Stomach (tissue), 9 donors: Measurements from ENCODE around the gene MPI. TPM values are rescaled to one million over a fixed set of nuclear protein-coding genes. Genes with fewer than 3 reads are reported as not detected.

Experiments
- DNase-seq, 2 donors: peaks; one replicate each; pipeline versions ENCODE4 v3.0.0 to v3.0.0-alpha.2; 2013 to 2019
- H3K27ac ChIP-seq, 5 donors: fragments of 200-600 bp in 4 of 5; sonication (generic) in 4 of 5; one replicate each; pipeline ENCODE4 v1.5.1; 2013 to 2019; ENCODE audit warnings: mild to moderate bottlenecking in 1 of 5, moderate library complexity in 1 of 5
- H3K27me3 ChIP-seq, 3 donors: fragments of 200-600 bp; sonication (generic); one replicate each; pipeline ENCODE4 v1.5.1; 2017 to 2019; ENCODE audit warnings: mixed run types in 1 of 3
- H3K36me3 ChIP-seq, 4 donors: fragments of 200-600 bp; sonication (generic); 1 replicate in 3 of 4; 2 replicates in 1 of 4; pipeline ENCODE4 v1.5.1; 2016 to 2019
- H3K4me1 ChIP-seq, 4 donors: fragments of 200-600 bp; sonication (generic); one replicate each; pipeline ENCODE4 v1.5.1; 2016 to 2019
- H3K4me3 ChIP-seq, 4 donors: fragments of 200-600 bp; sonication (generic) in 3 of 4; one replicate each; pipeline ENCODE4 v1.5.1; 2016 to 2019; ENCODE audit warnings: mild to moderate bottlenecking in 1 of 4
- H3K9me3 ChIP-seq, 4 donors: fragments of 200-600 bp; sonication (generic); one replicate each; pipeline ENCODE4 v1.5.1; 2016 to 2019
- EP300 ChIP-seq: sonication (generic); formaldehyde crosslinking; IDR thresholded peaks from one replicate; pipeline ENCODE4 v1.6.1; 2017; ENCODE audit warnings: antibody characterized with exemption
- POLR2A ChIP-seq, 4 donors: fragments of 450-650 bp; IDR thresholded peaks; one replicate each; pipeline ENCODE4 v1.6.1; 2016; ENCODE audit warnings: antibody characterized with exemption in 4 of 4, control low read depth in 2 of 4, mild to moderate bottlenecking in 1 of 4, moderate library complexity in 1 of 4
- POLR2AphosphoS5 ChIP-seq, 3 donors: sonication (generic); formaldehyde crosslinking; IDR thresholded peaks; one replicate each; pipeline ENCODE4 v1.6.1; 2016; ENCODE audit warnings: antibody characterized with exemption in 3 of 3
- WGBS, 5 donors: extraction: QIAGEN DNeasy Blood & Tissue Kit in 3 of 5; methylation state at CpG; one replicate each; pipeline versions ENCODE4 v1.1.5 to v1.1.7; 2013 to 2018; 5-methylcytosine and 5-hydroxymethylcytosine counted together
- intact Hi-C: fragments of 100-400 bp; cut with DNase I; formaldehyde crosslinking; loops from one replicate; pipeline ENCODE4 v1.15.1; 2023; ENCODE audit warnings: low total_unique reads
- polyA plus RNA-seq, 3 donors: library from polyadenylated mRNA; stranded (reverse); fragments of 200-250 nt; gene quantifications; one replicate each; pipeline ENCODE4 v1.2.3, GENCODE V29; 2013
- total RNA-seq, 5 donors: library from RNA; depleted of rRNA; stranded (reverse); fragments of >200 nt; gene quantifications; one replicate each; pipeline versions ENCODE4 v1.1.0 to v1.2.3, GENCODE V29; 2014 to 2016
- TF ChIP-seq, protein P1 (sequence below), 7 experiments: fragments of 450-650 bp in 4 of 7; fragments of 200-600 bp in 3 of 7; sonication (generic) in 3 of 7; IDR thresholded peaks; one replicate each; pipeline ENCODE4 v1.5.1; 2016 to 2019; ENCODE audit warnings: antibody characterized with exemption in 7 of 7, control low read depth in 2 of 7, mild to moderate bottlenecking in 1 of 7
- donor health status: healthy with polysubstance abuse.
- donor health status: Bipolar disorder and iron deficiency.
- donor health status: healthy.

MPI gene
- total and polyA plus RNA-seq, 8 donors: 17.0 to 35.7 (median 20.4) TPM

GRCh38 chr15:74856537-74856936, 33.3 kb upstream of the MPI start:
- Histone ChIP-seq H3K9me3 (no peaks in the 10 kb centered on the region), H3K27ac (peak overlapping the region in 1 of 5 donors; percentile 34), H3K4me1 (peaks cover 35 to 43% (median 38%) of the 10 kb centered on the region in 4 donors), H3K36me3 (peaks cover 27 to 43% (median 33%) of the 10 kb centered on the region in 4 donors), H3K4me3 (no peak overlapping the region), H3K27me3 (no peaks in the 10 kb centered on the region)
- WGBS, 5 donors: 98 to 100% (median 100%) methylated on average over 1 of the region's 1 CpG
- TF ChIP-seq POLR2AphosphoS5 (IDR thresholded peaks at IDR 0.05) (no peak), POLR2A (IDR thresholded peaks at IDR 0.05) (no peak), EP300 (no peak)
- TF ChIP-seq, protein P1, sequence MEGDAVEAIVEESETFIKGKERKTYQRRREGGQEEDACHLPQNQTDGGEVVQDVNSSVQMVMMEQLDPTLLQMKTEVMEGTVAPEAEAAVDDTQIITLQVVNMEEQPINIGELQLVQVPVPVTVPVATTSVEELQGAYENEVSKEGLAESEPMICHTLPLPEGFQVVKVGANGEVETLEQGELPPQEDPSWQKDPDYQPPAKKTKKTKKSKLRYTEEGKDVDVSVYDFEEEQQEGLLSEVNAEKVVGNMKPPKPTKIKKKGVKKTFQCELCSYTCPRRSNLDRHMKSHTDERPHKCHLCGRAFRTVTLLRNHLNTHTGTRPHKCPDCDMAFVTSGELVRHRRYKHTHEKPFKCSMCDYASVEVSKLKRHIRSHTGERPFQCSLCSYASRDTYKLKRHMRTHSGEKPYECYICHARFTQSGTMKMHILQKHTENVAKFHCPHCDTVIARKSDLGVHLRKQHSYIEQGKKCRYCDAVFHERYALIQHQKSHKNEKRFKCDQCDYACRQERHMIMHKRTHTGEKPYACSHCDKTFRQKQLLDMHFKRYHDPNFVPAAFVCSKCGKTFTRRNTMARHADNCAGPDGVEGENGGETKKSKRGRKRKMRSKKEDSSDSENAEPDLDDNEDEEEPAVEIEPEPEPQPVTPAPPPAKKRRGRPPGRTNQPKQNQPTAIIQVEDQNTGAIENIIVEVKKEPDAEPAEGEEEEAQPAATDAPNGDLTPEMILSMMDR (IDR thresholded peaks at IDR 0.05): no peak
- intact Hi-C loops: no loop called here
- no peak for DNase-seq

- intact Hi-C loops: no loop called here
- TF ChIP-seq POLR2AphosphoS5 (IDR thresholded peaks at IDR 0.05): peak in 1 of 3 donors; percentile 44
- TF ChIP-seq, protein P1 (IDR thresholded peaks at IDR 0.05): no peak
- Histone ChIP-seq H3K36me3 (peaks cover 21 to 37% (median 26%) of the 10 kb centered on the region in 4 donors), H3K9me3 (no peaks in the 10 kb centered on the region), H3K27ac (peak overlapping the region in 2 of 5 donors; percentile 34 to 49), H3K4me3 (no peak overlapping the region), H3K4me1 (peaks cover 35 to 43% (median 38%) of the 10 kb centered on the region in 4 donors), H3K27me3 (no peaks in the 10 kb centered on the region)
- peak in 1 of 2 donors; percentile 55 for DNase-seq
- WGBS, 5 donors: 35 to 54% (median 46%) methylated on average over 5 of the region's 5 CpGs
Measured at GRCh38 chr15:74857082-74857655, 32.7 kb upstream of the MPI start.

GRCh38 chr15:74857671-74858368, 32.0 kb upstream of the MPI start:
- no peaks in the 10 kb centered on the region for H3K9me3 ChIP-seq
- H3K36me3 ChIP-seq: peaks cover 14 to 30% (median 20%) of the 10 kb centered on the region in 4 donors
- no peaks in the 10 kb centered on the region for H3K27me3 ChIP-seq
- intact Hi-C loops: no loop called here
- WGBS, 5 donors: 50 to 58% (median 54%) methylated on average over 9 of the region's 9 CpGs
- no peak overlapping the region for H3K4me3 ChIP-seq
- peak overlapping the region in 2 of 5 donors; percentile 34 to 49 for H3K27ac ChIP-seq
- TF ChIP-seq, protein P1 (IDR thresholded peaks at IDR 0.05): no peak
- TF ChIP-seq EP300 (no peak), POLR2A (IDR thresholded peaks at IDR 0.05) (no peak), POLR2AphosphoS5 (IDR thresholded peaks at IDR 0.05) (no peak)
- peaks cover 35 to 43% (median 38%) of the 10 kb centered on the region in 4 donors for H3K4me1 ChIP-seq
- no peak for DNase-seq

- intact Hi-C loops: no loop called here
- peaks cover 9 to 25% (median 15%) of the 10 kb centered on the region in 4 donors for H3K36me3 ChIP-seq
- H3K27me3 ChIP-seq: no peaks in the 10 kb centered on the region
- WGBS, 5 donors: 59 to 76% (median 68%) methylated on average over 4 of the region's 4 CpGs
- TF ChIP-seq POLR2A (IDR thresholded peaks at IDR 0.05) (no peak), POLR2AphosphoS5 (IDR thresholded peaks at IDR 0.05) (no peak), EP300 (no peak)
- TF ChIP-seq, protein P1 (IDR thresholded peaks at IDR 0.05): no peak
- no peak overlapping the region for H3K4me3 ChIP-seq
- DNase-seq: no peak
- peaks cover 35 to 49% (median 38%) of the 10 kb centered on the region in 4 donors for H3K4me1 ChIP-seq
- H3K27ac ChIP-seq: peak overlapping the region in 2 of 5 donors; percentile 34 to 43
- no peaks in the 10 kb centered on the region for H3K9me3 ChIP-seq
Measured at GRCh38 chr15:74858369-74858740, 31.5 kb upstream of the MPI start.
